ENCODE measurements around the gene GNA12.

DNA sequence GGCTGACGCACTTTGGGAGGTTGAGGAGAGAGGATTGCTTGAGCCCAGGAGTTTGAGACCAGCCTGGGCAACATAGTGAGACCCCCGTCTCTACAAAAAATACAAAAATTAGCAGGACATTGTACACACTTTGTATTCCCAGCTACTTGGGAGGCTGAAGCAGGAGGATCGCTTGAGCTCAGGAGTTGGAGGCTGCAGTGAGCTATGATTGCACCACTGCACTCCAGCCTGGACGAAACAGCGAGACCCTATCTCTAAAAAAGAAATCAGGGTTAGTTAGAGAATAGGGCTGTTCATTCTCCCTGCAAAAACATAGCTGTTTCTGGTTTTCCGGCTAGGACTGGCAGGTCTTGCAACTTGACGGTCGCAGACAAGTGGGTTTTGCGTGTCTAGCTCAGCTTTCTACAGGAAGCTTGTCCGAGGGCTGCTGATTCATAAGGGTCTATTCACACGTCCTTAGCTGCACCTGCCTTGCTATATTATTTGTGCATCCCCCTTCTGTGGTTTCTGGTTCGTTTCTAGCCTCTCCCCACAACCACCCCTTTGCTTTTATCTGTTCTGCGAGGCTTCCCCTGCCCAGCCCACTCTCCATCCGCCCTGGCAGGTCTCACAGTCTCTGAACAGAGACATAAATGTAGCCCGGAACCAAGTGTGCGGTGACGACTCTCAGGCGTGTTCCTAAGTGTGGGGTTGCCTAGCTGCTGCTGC is 145.4 kb downstream of the GNA12 start:
- TF ChIP-seq, protein P1, sequence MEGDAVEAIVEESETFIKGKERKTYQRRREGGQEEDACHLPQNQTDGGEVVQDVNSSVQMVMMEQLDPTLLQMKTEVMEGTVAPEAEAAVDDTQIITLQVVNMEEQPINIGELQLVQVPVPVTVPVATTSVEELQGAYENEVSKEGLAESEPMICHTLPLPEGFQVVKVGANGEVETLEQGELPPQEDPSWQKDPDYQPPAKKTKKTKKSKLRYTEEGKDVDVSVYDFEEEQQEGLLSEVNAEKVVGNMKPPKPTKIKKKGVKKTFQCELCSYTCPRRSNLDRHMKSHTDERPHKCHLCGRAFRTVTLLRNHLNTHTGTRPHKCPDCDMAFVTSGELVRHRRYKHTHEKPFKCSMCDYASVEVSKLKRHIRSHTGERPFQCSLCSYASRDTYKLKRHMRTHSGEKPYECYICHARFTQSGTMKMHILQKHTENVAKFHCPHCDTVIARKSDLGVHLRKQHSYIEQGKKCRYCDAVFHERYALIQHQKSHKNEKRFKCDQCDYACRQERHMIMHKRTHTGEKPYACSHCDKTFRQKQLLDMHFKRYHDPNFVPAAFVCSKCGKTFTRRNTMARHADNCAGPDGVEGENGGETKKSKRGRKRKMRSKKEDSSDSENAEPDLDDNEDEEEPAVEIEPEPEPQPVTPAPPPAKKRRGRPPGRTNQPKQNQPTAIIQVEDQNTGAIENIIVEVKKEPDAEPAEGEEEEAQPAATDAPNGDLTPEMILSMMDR (IDR thresholded peaks at IDR 0.05 in 4 of 5, conservative IDR thresholded peaks at IDR 0.05 in 1 of 5), result no peak
- no peak for TF ChIP-seq POLR2A (IDR thresholded peaks at IDR 0.05)
